Thyroid gland (tissue), 4 donors: ENCODE results near the gene PC. TPM values are rescaled to one million over a fixed set of nuclear protein-coding genes. Genes with fewer than 3 reads are reported as not detected.
"Not testable (repeated sequence)": the region's sequence is repeated elsewhere in the genome, so short reads cannot be mapped to it uniquely, and the experiment has no call there.

ENCODE experiments used
- DNase-seq, 2 donors: peaks; one replicate each; pipeline ENCODE4 v3.0.0-alpha.2; 2019
- H3K27ac ChIP-seq, 3 donors: fragments of 200-600 bp; sonication (generic); 1 replicate in 2 of 3; 2 replicates in 1 of 3; pipeline ENCODE4 v1.5.1; 2016 to 2019; ENCODE audit warnings: mild to moderate bottlenecking in 1 of 3, moderate library complexity in 1 of 3
- H3K27me3 ChIP-seq: fragments of 200-600 bp; sonication (generic); one replicate; pipeline ENCODE4 v1.5.1; 2019
- H3K36me3 ChIP-seq, 2 donors: fragments of 200-600 bp; sonication (generic); one replicate each; pipeline ENCODE4 v1.5.1; 2016 to 2019
- H3K4me1 ChIP-seq, 2 donors: fragments of 200-600 bp; sonication (generic); one replicate each; pipeline ENCODE4 v1.5.1; 2017 to 2019
- H3K4me3 ChIP-seq, 3 donors: fragments of 200-600 bp; sonication (generic); replicated peaks in 1 of 3; 1 replicate in 2 of 3; 2 replicates in 1 of 3; pipeline ENCODE4 v1.5.1; 2016; ENCODE audit warnings: mild to moderate bottlenecking in 1 of 3
- H3K9me3 ChIP-seq: fragments of 200-600 bp; sonication (generic); one replicate; pipeline ENCODE4 v1.5.1; 2017
- POLR2A ChIP-seq, 2 donors: fragments of 450-650 bp; IDR thresholded peaks; one replicate each; pipeline ENCODE4 v1.6.1; 2017; ENCODE audit warnings: antibody characterized with exemption in 2 of 2, mild to moderate bottlenecking in 2 of 2, moderate library complexity in 1 of 2
- WGBS, 2 donors: methylation state at CpG; one replicate each; pipeline ENCODE4 v1.1.5; 2017; 5-methylcytosine and 5-hydroxymethylcytosine counted together
- intact Hi-C: fragments of 100-400 bp; cut with DNase I; formaldehyde crosslinking; loops from one replicate; pipeline ENCODE4 v1.15.1; 2023
- total RNA-seq, 4 donors: library from RNA; depleted of rRNA; stranded (reverse); fragments of >200 nt; gene quantifications; one replicate each; pipeline ENCODE4 v1.2.3, GENCODE V29; 2016
- TF ChIP-seq, protein P1 (sequence below), 6 experiments: fragments of 200-600 bp in 3 of 6; fragments of 450-650 bp in 3 of 6; sonication (generic) in 3 of 6; IDR thresholded peaks; one replicate each; pipeline ENCODE4 v1.5.1; 2016 to 2019; ENCODE audit warnings: antibody characterized with exemption in 6 of 6, mild to moderate bottlenecking in 2 of 6, inconsistent platforms in 1 of 6, moderate library complexity in 1 of 6

Gene PC, protein sequence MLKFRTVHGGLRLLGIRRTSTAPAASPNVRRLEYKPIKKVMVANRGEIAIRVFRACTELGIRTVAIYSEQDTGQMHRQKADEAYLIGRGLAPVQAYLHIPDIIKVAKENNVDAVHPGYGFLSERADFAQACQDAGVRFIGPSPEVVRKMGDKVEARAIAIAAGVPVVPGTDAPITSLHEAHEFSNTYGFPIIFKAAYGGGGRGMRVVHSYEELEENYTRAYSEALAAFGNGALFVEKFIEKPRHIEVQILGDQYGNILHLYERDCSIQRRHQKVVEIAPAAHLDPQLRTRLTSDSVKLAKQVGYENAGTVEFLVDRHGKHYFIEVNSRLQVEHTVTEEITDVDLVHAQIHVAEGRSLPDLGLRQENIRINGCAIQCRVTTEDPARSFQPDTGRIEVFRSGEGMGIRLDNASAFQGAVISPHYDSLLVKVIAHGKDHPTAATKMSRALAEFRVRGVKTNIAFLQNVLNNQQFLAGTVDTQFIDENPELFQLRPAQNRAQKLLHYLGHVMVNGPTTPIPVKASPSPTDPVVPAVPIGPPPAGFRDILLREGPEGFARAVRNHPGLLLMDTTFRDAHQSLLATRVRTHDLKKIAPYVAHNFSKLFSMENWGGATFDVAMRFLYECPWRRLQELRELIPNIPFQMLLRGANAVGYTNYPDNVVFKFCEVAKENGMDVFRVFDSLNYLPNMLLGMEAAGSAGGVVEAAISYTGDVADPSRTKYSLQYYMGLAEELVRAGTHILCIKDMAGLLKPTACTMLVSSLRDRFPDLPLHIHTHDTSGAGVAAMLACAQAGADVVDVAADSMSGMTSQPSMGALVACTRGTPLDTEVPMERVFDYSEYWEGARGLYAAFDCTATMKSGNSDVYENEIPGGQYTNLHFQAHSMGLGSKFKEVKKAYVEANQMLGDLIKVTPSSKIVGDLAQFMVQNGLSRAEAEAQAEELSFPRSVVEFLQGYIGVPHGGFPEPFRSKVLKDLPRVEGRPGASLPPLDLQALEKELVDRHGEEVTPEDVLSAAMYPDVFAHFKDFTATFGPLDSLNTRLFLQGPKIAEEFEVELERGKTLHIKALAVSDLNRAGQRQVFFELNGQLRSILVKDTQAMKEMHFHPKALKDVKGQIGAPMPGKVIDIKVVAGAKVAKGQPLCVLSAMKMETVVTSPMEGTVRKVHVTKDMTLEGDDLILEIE
- 10 to 100 TPM in 3 of 4 donors, 1 to 10 TPM in 1; 5.4 to 34.3 (median 21.9) TPM for total RNA-seq

DNA sequence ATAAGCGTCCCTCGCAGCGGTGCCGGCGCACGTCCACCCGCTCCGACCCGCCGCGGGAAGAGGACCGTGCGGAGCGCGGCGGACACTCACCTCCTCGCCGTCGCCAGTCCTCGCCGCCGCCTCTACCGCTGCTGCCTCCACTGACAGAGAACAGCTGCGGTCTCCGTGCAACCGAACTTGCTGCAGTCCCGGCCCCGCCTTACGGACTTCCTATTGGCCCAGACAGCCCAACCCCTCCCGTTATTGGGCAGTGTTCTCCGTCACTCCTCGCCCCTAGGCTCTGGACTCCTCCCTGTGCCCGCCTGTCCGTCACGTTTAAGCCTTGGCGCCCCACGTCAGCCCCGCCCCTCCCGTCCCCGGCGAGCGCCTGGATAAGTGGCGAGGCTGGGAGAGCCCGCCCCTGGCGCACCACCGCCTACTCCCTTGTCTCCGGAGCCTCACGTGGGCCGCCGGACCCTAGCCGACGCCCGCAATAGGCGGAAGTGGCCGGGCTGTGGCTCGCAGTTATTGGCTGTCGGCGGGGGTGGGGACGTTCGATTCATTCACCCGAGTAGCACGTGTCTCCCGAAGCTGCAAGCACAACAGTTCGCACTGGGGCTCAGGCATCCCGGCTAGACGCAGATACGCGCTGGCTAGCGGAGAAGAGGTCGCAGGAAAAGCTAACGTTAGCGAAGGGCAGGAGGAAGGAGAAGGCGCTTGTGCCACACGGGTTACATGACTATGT is at the start of gene PC:
TSS of gene PC (minus strand) at position 152 of the 724 bp plus-strand sequence. CDS start 86,224 bp downstream, outside the sequence.
- H3K4me3 ChIP-seq, result peak within 1 kb of the TSS; percentile 14 to 77 (median 61)
- no peaks in the 10 kb centered on the region for H3K27me3 ChIP-seq
- intact Hi-C loops, result no loop called here
- TF ChIP-seq POLR2A (IDR thresholded peaks at IDR 0.05), result peak in 1 of 2 donors; percentile 87
- TF ChIP-seq, protein P1, sequence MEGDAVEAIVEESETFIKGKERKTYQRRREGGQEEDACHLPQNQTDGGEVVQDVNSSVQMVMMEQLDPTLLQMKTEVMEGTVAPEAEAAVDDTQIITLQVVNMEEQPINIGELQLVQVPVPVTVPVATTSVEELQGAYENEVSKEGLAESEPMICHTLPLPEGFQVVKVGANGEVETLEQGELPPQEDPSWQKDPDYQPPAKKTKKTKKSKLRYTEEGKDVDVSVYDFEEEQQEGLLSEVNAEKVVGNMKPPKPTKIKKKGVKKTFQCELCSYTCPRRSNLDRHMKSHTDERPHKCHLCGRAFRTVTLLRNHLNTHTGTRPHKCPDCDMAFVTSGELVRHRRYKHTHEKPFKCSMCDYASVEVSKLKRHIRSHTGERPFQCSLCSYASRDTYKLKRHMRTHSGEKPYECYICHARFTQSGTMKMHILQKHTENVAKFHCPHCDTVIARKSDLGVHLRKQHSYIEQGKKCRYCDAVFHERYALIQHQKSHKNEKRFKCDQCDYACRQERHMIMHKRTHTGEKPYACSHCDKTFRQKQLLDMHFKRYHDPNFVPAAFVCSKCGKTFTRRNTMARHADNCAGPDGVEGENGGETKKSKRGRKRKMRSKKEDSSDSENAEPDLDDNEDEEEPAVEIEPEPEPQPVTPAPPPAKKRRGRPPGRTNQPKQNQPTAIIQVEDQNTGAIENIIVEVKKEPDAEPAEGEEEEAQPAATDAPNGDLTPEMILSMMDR (IDR thresholded peaks at IDR 0.05), result no peak
- peak; percentile 100 for DNase-seq
- no peaks in the 10 kb centered on the region for H3K36me3 ChIP-seq
- WGBS, 2 donors, result 2 to 5% methylated on average over 15 to 20 of the region's 74 CpGs
- H3K27ac ChIP-seq, result peak within 1 kb of the TSS in 1 of 3 donors; percentile 52
- H3K9me3 ChIP-seq, result no peaks in the 10 kb centered on the region
- peaks cover 0 to 14% of the 10 kb centered on the region in 2 donors for H3K4me1 ChIP-seq

DNA sequence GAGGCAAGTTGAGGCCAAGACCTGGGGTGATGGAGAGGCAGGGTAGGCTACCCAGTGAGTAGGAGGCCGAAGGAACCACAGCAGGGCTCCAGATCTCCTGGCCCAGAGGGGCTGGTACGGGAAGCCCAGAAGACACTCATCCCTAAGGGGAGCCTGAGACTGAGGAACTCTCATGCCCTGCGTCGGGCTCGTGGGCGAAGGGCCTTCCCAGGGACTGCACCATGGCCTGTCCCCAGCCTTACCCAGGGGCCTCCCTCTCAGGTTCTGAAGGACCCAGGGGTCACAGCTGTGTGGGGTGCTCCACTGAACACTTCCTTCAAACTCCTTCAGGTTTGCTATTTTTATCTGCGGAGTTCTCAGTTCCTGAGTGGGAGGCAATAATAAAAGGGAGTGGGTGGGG is 48.9 kb upstream of the PC start:
- DNase-seq, result no peak
- intact Hi-C loops, result no loop called here
- no peaks in the 10 kb centered on the region for H3K27me3 ChIP-seq
- TF ChIP-seq POLR2A (IDR thresholded peaks at IDR 0.05), result no peak
- TF ChIP-seq, protein P1 (IDR thresholded peaks at IDR 0.05), result no peak
- H3K4me3 ChIP-seq, result no peak overlapping the region
- no peak overlapping the region for H3K27ac ChIP-seq
- H3K36me3 ChIP-seq, result no peaks in the 10 kb centered on the region
- WGBS, 2 donors, result 88 to 96% methylated on average over 7 of the region's 7 CpGs
- peaks cover 0 to 2% of the 10 kb centered on the region in 2 donors for H3K4me1 ChIP-seq
- H3K9me3 ChIP-seq, result no peaks in the 10 kb centered on the region

GRCh38 chr11:67006029-67006884 is 48.1 kb upstream of the PC start:
- peak in 1 of 2 donors; percentile 14 for DNase-seq
- WGBS, 2 donors, result 81 to 85% methylated on average over 14 of the region's 14 CpGs
- H3K27ac ChIP-seq, result no peak overlapping the region
- H3K9me3 ChIP-seq, result no peaks in the 10 kb centered on the region
- TF ChIP-seq POLR2A (IDR thresholded peaks at IDR 0.05), result no peak
- TF ChIP-seq, protein P1 (IDR thresholded peaks at IDR 0.05), result no peak
- H3K4me1 ChIP-seq, result peaks cover 0 to 2% of the 10 kb centered on the region in 2 donors
- intact Hi-C loops, result no loop called here
- H3K27me3 ChIP-seq, result no peaks in the 10 kb centered on the region
- H3K36me3 ChIP-seq, result no peaks in the 10 kb centered on the region
- H3K4me3 ChIP-seq, result no peak overlapping the region

DNA sequence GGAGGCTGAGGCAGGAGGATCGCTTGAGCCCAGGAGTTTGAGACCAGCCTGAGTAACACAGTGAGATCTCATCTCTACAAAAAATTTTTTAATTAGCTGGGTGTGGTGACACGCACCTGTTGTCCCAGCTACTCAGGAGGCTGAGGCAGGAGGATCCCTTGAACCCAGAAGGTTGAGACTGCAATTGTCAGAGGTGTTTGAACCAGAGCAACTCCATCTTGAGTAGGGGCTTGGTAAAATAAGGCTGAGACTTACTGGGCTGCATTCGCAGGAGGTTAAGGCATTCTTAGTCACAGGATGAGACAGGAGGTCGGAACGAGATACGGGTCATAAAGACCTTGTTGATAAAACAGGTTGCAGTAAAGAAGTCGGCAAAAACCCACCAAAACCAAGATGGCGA is 47.0 kb upstream of the PC start:
- H3K27ac ChIP-seq, H3K4me1 ChIP-seq, intact Hi-C loops, H3K9me3 ChIP-seq, H3K27me3 ChIP-seq, DNase-seq, H3K4me3 ChIP-seq, H3K36me3 ChIP-seq: not testable (repeated sequence)
- WGBS, 2 donors, result 95 to 97% methylated on average over 8 of the region's 8 CpGs
